ENCODE data around the gene ATXN2L. TPM values are rescaled to one million over a fixed set of nuclear protein-coding genes. Genes with fewer than 3 reads are reported as not detected.
"Not testable (repeated sequence)": the region's sequence is repeated elsewhere in the genome, so short reads cannot be mapped to it uniquely, and the experiment has no call there.

Gene ATXN2L
- total and polyA plus RNA-seq, 2 donors from 2014 or later: 43.2 to 102 TPM

DNA sequence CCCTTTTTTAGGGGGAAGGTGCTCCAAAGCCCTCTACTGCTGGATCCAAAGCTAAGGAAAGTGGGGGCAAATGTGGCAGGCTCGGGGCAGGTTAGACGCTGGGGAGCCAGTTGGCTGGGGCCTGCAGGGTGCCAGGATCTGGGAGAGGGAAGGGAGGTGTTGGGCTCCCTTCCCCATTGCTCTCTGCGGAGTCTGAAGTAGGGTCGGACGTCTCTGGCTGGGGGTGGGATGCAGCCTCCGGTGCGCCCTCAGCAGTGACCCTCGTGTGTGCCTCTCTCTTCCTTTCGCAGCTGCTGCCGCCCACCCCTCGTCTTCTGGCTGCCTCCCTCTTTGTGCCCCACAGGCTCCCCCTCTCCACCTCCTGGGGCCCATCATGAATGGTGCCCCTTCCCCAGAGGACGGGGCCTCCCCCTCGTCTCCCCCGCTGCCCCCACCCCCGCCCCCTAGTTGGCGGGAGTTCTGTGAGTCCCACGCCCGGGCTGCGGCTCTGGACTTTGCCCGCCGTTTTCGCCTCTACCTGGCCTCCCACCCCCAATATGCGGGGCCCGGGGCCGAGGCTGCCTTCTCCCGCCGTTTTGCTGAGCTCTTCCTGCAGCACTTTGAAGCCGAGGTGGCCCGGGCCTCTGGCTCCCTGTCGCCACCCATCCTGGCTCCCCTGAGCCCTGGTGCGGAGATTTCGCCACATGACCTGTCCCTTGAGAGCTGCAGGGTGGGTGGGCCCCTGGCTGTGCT, 43.1 kb downstream of the ATXN2L start:
- intact Hi-C loops (cut with DNase I): no loop called here
- no peaks in the 10 kb centered on the region for H3K9me3 ChIP-seq (ENCODE audit: control insufficient read depth in 2 of 3, insufficient read depth in 1 of 3, low read length in 3 of 3)

DNA sequence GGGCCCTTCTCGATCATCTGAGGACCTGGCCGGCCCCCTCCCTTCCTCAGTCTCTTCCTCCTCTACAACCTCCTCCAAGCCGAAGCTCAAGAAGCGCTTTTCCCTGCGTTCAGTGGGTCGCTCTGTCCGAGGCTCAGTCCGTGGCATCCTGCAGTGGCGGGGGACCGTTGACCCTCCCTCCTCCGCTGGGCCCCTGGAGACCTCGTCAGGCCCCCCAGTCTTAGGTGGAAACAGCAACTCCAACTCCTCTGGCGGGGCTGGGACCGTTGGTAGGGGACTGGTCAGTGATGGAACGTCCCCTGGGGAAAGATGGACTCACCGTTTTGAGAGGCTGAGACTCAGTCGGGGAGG, 43.6 kb downstream of the ATXN2L start:
- Histone ChIP-seq H3K27me3 (ENCODE audit: control insufficient read depth, insufficient read depth, low read length) (no peaks in the 10 kb centered on the region), H3K9ac (ENCODE audit: low read length in 3 of 3) (no peak overlapping the region), H3K4me1 (ENCODE audit: control insufficient read depth in 2 of 3, insufficient read depth in 2 of 3, low read depth in 1 of 3, low read length in 3 of 3) (peaks cover 0 to 15% (median 5%) of the 10 kb centered on the region in 3 donors), H3K27ac (ENCODE audit: low read depth in 2 of 2, low read length in 2 of 2) (no peak overlapping the region), H3K36me3 (ENCODE audit: control insufficient read depth in 2 of 3, insufficient read depth in 3 of 3, low read length in 3 of 3) (peaks cover 4 to 22% (median 15%) of the 10 kb centered on the region in 3 donors), H3K9me3 (ENCODE audit: control insufficient read depth in 2 of 3, insufficient read depth in 1 of 3, low read length in 3 of 3) (no peaks in the 10 kb centered on the region), H3K4me3 (ENCODE audit: low read length in 3 of 3) (no peak overlapping the region)
- no peak for DNase-seq
- TF ChIP-seq, protein P1, sequence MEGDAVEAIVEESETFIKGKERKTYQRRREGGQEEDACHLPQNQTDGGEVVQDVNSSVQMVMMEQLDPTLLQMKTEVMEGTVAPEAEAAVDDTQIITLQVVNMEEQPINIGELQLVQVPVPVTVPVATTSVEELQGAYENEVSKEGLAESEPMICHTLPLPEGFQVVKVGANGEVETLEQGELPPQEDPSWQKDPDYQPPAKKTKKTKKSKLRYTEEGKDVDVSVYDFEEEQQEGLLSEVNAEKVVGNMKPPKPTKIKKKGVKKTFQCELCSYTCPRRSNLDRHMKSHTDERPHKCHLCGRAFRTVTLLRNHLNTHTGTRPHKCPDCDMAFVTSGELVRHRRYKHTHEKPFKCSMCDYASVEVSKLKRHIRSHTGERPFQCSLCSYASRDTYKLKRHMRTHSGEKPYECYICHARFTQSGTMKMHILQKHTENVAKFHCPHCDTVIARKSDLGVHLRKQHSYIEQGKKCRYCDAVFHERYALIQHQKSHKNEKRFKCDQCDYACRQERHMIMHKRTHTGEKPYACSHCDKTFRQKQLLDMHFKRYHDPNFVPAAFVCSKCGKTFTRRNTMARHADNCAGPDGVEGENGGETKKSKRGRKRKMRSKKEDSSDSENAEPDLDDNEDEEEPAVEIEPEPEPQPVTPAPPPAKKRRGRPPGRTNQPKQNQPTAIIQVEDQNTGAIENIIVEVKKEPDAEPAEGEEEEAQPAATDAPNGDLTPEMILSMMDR (IDR thresholded peaks at IDR 0.05; ENCODE audit: borderline replicate concordance, extremely low read depth, insufficient read depth): no peak
- FAIRE-seq: no peak
- intact Hi-C loops (cut with DNase I): no loop called here

More for the DNA sequence above, 43.1 kb downstream of the ATXN2L start:
- peak in 1 of 5 donors; percentile 61 for DNase-seq
- TF ChIP-seq, protein P1 (IDR thresholded peaks at IDR 0.05; ENCODE audit: borderline replicate concordance, extremely low read depth, insufficient read depth): no peak
- no peak overlapping the region for H3K27ac ChIP-seq (ENCODE audit: low read depth in 2 of 2, low read length in 2 of 2)
- peaks cover 4 to 21% (median 15%) of the 10 kb centered on the region in 3 donors for H3K36me3 ChIP-seq (ENCODE audit: control insufficient read depth in 2 of 3, insufficient read depth in 3 of 3, low read length in 3 of 3)
- H3K4me3 ChIP-seq (ENCODE audit: low read length in 3 of 3): no peak overlapping the region
- peaks cover 0 to 15% (median 5%) of the 10 kb centered on the region in 3 donors for H3K4me1 ChIP-seq (ENCODE audit: control insufficient read depth in 2 of 3, insufficient read depth in 2 of 3, low read depth in 1 of 3, low read length in 3 of 3)
- FAIRE-seq: no peak
- no peak overlapping the region for H3K9ac ChIP-seq (ENCODE audit: low read length in 3 of 3)
- no peaks in the 10 kb centered on the region for H3K27me3 ChIP-seq (ENCODE audit: control insufficient read depth, insufficient read depth, low read length)

DNA sequence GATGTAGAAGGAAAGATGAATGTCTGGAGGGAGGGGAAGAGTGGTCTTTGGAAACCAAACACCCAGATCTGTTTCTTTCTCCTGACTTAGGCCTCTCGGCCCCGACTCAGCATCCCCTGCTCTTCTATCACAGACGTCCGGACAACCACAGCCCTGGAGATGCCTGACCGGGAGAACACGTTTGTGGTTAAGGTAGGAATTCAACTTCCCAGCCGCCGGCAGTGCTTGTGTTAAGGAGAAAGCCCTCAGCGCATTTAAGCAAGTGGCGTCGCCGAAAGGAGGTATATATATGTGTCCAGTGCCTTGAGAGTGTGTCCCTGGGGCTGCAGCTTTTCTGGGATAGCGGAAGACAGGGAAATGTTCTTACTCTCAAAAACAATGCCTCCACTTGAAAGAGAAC, 44.4 kb downstream of the ATXN2L start:
- Histone ChIP-seq H3K27me3 (ENCODE audit: control insufficient read depth, insufficient read depth, low read length) (no peaks in the 10 kb centered on the region), H3K27ac (ENCODE audit: low read depth in 2 of 2, low read length in 2 of 2) (no peak overlapping the region), H3K4me3 (ENCODE audit: low read length in 3 of 3) (no peak overlapping the region), H3K9me3 (ENCODE audit: control insufficient read depth in 2 of 3, insufficient read depth in 1 of 3, low read length in 3 of 3) (no peaks in the 10 kb centered on the region), H3K9ac (ENCODE audit: low read length in 3 of 3) (no peak overlapping the region), H3K36me3 (ENCODE audit: control insufficient read depth in 2 of 3, insufficient read depth in 3 of 3, low read length in 3 of 3) (peaks cover 4 to 30% (median 15%) of the 10 kb centered on the region in 3 donors), H3K4me1 (ENCODE audit: control insufficient read depth in 2 of 3, insufficient read depth in 2 of 3, low read depth in 1 of 3, low read length in 3 of 3) (peaks cover 0 to 15% (median 5%) of the 10 kb centered on the region in 3 donors)
- intact Hi-C loops (cut with DNase I): no loop called here
- FAIRE-seq (no peak), DNase-seq (no peak)
- TF ChIP-seq, protein P1 (IDR thresholded peaks at IDR 0.05; ENCODE audit: borderline replicate concordance, extremely low read depth, insufficient read depth): no peak

DNA sequence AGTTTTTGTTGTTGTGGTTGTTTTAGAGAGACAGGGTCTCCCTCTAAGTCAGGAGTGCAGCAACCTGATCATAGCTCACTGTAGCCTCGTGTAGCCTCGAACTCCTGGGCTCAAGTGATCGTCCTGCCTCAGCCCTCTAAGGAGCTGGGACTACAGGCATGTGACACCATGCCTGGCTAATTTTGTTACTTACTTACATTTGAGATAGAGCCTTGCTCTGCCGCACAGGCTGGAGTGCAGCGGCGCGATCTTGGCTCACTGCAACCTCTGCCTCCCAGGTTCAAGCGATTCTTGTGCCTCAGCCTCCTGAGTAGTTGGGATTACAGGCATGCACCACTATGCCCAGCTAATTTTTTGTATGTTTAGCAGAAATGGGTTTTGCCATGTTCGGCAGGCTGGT, 44.8 kb downstream of the ATXN2L start:
- H3K27me3 ChIP-seq (ENCODE audit: control insufficient read depth, insufficient read depth, low read length); DNase-seq; H3K4me3 ChIP-seq (ENCODE audit: low read length in 3 of 3); intact Hi-C loops (cut with DNase I); FAIRE-seq; H3K27ac ChIP-seq (ENCODE audit: low read depth in 2 of 2, low read length in 2 of 2); H3K9ac ChIP-seq (ENCODE audit: low read length in 3 of 3); H3K9me3 ChIP-seq (ENCODE audit: control insufficient read depth in 2 of 3, insufficient read depth in 1 of 3, low read length in 3 of 3): not testable (repeated sequence)
- H3K4me1 ChIP-seq (ENCODE audit: control insufficient read depth in 2 of 3, insufficient read depth in 2 of 3, low read depth in 1 of 3, low read length in 3 of 3): peaks cover 0 to 15% (median 5%) of the 10 kb centered on the region in 3 donors
- peaks cover 4 to 31% (median 15%) of the 10 kb centered on the region in 3 donors for H3K36me3 ChIP-seq (ENCODE audit: control insufficient read depth in 2 of 3, insufficient read depth in 3 of 3, low read length in 3 of 3)

All from kidney (tissue), 14 donors.